Thymus (tissue), 14 donors: ENCODE data around the gene DHX15. TPM values are rescaled to one million over a fixed set of nuclear protein-coding genes. Genes with fewer than 3 reads are reported as not detected.

Experiments
- DNase-seq, 9 donors: peaks; one replicate each; pipeline ENCODE4 v3.0.0-alpha.2; 2013; ENCODE audit warnings: low spot score in 9 of 9, low read depth in 6 of 9, missing footprints in 1 of 9
- H3K27ac ChIP-seq, 2 donors: one replicate each; pipeline ENCODE4 v1.5.1; 2013; ENCODE audit warnings: control low read depth in 1 of 2, low read depth in 1 of 2, low read length in 1 of 2, mild to moderate bottlenecking in 1 of 2, moderate library complexity in 1 of 2
- H3K27me3 ChIP-seq, 2 donors: one replicate each; pipeline ENCODE4 v1.5.1; 2013; ENCODE audit warnings: low read length in 1 of 2; ENCODE audit not compliant: control insufficient read depth in 2 of 2, insufficient read depth in 1 of 2
- H3K36me3 ChIP-seq, 2 donors: one replicate each; pipeline ENCODE4 v1.5.1; 2013; ENCODE audit warnings: low read length in 1 of 2, mild to moderate bottlenecking in 1 of 2, moderate library complexity in 1 of 2; ENCODE audit not compliant: control insufficient read depth in 2 of 2, insufficient read depth in 2 of 2
- H3K4me1 ChIP-seq, 2 donors: one replicate each; pipeline ENCODE4 v1.5.1; 2013; ENCODE audit warnings: low read length in 2 of 2; ENCODE audit not compliant: control insufficient read depth in 2 of 2, insufficient read depth in 2 of 2
- H3K4me3 ChIP-seq, 2 donors: one replicate each; pipeline ENCODE4 v1.5.1; 2013; ENCODE audit warnings: low read length in 2 of 2, control low read depth in 1 of 2, mild to moderate bottlenecking in 1 of 2
- H3K9me3 ChIP-seq, 2 donors: one replicate each; pipeline ENCODE4 v1.5.1; 2013; ENCODE audit warnings: low read length in 1 of 2, mild to moderate bottlenecking in 1 of 2; ENCODE audit not compliant: control insufficient read depth in 2 of 2, insufficient read depth in 1 of 2
- WGBS: extraction: QIAGEN DNeasy Blood & Tissue Kit; methylation state at CpG from one replicate; pipeline ENCODE4 v1.1.7; 2013; 5-methylcytosine and 5-hydroxymethylcytosine counted together
- long read RNA-seq, 10 donors: transcript quantifications; one replicate each; lab custom pipeline, GENCODE V29; 2026
- polyA plus RNA-seq: library from polyadenylated mRNA; stranded (reverse); fragments of 200-250 nt; gene quantifications from one replicate; pipeline ENCODE4 v1.2.3, GENCODE V29; 2013
- total RNA-seq: library from RNA; stranded (reverse); fragments of 120-200 nt; gene quantifications from one replicate; pipeline ENCODE4 v1.2.4, GENCODE V29; 2013
- donor health status: healthy.

Gene DHX15
- total RNA-seq (177 TPM), polyA plus RNA-seq (98.3 TPM)
- long read RNA-seq, donor 1, transcript DHX15-201 (14 exons, 2,994 nt) = major isoform, 7 of 9 reads
- long read RNA-seq, donor 1, partial matches to known transcripts = 0 of 9 reads
- long read RNA-seq, donor 1, other reads (novel, unspliced or antisense) = 0 of 9 reads
- long read RNA-seq, donor 2 = 0 reads
- long read RNA-seq, donor 3, transcript DHX15-201 (14 exons, 2,994 nt) = major isoform, 44 of 165 reads
- long read RNA-seq, donor 3, transcript DHX15-208 (3 exons, 2,071 nt) = minor isoform, 8 of 165 reads
- long read RNA-seq, donor 3, transcript DHX15-209 (2 exons, 1,848 nt) = minor isoform, 14 of 165 reads
- long read RNA-seq, donor 3, transcript DHX15-204 (4 exons, 3,028 nt) = minor isoform, 12 of 165 reads
- long read RNA-seq, donor 3, partial matches to known transcripts = 86 of 165 reads
- long read RNA-seq, donor 3, other reads (novel, unspliced or antisense) = 0 of 165 reads
- long read RNA-seq, donor 4, transcript DHX15-201 (14 exons, 2,994 nt) = major isoform, 15 of 49 reads
- long read RNA-seq, donor 4, partial matches to known transcripts = 23 of 49 reads
- long read RNA-seq, donor 4, other reads (novel, unspliced or antisense) = 0 of 49 reads
- long read RNA-seq, donor 5, transcript DHX15-208 (3 exons, 2,071 nt) = minor isoform, 7 of 170 reads
- long read RNA-seq, donor 5, transcript DHX15-201 (14 exons, 2,994 nt) = major isoform, 45 of 170 reads
- long read RNA-seq, donor 5, transcript DHX15-204 (4 exons, 3,028 nt) = minor isoform, 16 of 170 reads
- long read RNA-seq, donor 5, transcript DHX15-209 (2 exons, 1,848 nt) = minor isoform, 8 of 170 reads
- long read RNA-seq, donor 5, partial matches to known transcripts = 94 of 170 reads
- long read RNA-seq, donor 5, other reads (novel, unspliced or antisense) = 0 of 170 reads
- long read RNA-seq, donor 6, transcript DHX15-208 (3 exons, 2,071 nt) = minor isoform, 7 of 60 reads
- long read RNA-seq, donor 6, transcript DHX15-201 (14 exons, 2,994 nt) = major isoform, 18 of 60 reads
- long read RNA-seq, donor 6, transcript DHX15-204 (4 exons, 3,028 nt) = minor isoform, 7 of 60 reads
- long read RNA-seq, donor 6, partial matches to known transcripts = 24 of 60 reads
- long read RNA-seq, donor 6, other reads (novel, unspliced or antisense) = 0 of 60 reads
- long read RNA-seq, donor 7, transcript DHX15-208 (3 exons, 2,071 nt) = minor isoform, 9 of 100 reads
- long read RNA-seq, donor 7, transcript DHX15-209 (2 exons, 1,848 nt) = minor isoform, 6 of 100 reads
- long read RNA-seq, donor 7, transcript DHX15-201 (14 exons, 2,994 nt) = major isoform, 49 of 100 reads
- long read RNA-seq, donor 7, partial matches to known transcripts = 32 of 100 reads
- long read RNA-seq, donor 7, other reads (novel, unspliced or antisense) = 0 of 100 reads
- long read RNA-seq, donor 8, transcript DHX15-201 (14 exons, 2,994 nt) = major isoform, 11 of 15 reads
- long read RNA-seq, donor 8, partial matches to known transcripts = 0 of 15 reads
- long read RNA-seq, donor 8, other reads (novel, unspliced or antisense) = 0 of 15 reads
- long read RNA-seq, donor 9, transcript DHX15-201 (14 exons, 2,994 nt) = major isoform, 23 of 55 reads
- long read RNA-seq, donor 9, partial matches to known transcripts = 26 of 55 reads
- long read RNA-seq, donor 9, other reads (novel, unspliced or antisense) = 0 of 55 reads
- long read RNA-seq, donor 10, transcript DHX15-201 (14 exons, 2,994 nt) = major isoform, 15 of 75 reads
- long read RNA-seq, donor 10, transcript DHX15-209 (2 exons, 1,848 nt) = minor isoform, 5 of 75 reads
- long read RNA-seq, donor 10, partial matches to known transcripts = 49 of 75 reads
- long read RNA-seq, donor 10, other reads (novel, unspliced or antisense) = 0 of 75 reads

DNA sequence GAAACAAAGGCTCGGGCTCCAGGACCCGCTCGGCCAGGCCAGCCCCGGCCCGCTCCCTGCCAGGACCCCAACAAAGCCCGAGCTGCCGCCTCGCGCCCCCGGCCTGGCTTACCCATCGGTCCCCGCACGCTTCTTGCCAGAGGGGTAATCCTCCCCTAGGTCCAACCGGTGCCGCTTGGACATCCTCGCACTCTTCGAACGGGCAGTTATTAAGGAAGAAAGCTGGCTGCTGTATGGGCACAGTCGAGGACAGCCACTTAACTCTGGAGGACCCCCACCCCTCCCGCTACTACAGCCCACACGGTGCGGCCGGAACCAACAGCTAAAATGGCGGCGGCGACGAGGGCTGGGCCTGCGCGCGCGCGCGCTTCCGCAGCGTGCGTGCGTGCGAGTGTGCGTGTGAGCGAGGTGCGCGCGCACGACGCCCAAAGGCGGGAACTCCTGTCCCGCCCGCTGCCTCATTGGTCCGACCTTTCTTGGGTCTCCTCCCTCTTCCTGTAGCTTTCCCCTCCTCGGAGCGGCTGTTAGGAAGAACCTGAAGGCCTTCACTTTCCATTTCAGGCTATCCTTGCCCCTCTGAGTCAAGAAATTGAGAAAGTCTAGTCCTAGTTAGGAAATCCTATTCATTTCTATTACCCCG lies at the start of gene DHX15:
Gene DHX15, minus strand, starts transcription at position 344 of the 640 bp plus-strand sequence. Its CDS starts 161 bp downstream, at position 183.
- H3K36me3 ChIP-seq = peaks cover 0 to 9% of the 10 kb centered on the region in 2 donors
- peak within 1 kb of the TSS; percentile 87 to 100 for H3K4me3 ChIP-seq
- under 1% methylated on average over 52 of the region's 52 CpGs for WGBS
- H3K27me3 ChIP-seq = no peaks in the 10 kb centered on the region
- peak within 1 kb of the TSS; percentile 82 to 95 for H3K27ac ChIP-seq
- H3K9me3 ChIP-seq = peaks cover 0 to 5% of the 10 kb centered on the region in 2 donors
- peak; percentile 84 to 97 (median 94) for DNase-seq
- H3K4me1 ChIP-seq = peaks cover 5 to 7% of the 10 kb centered on the region in 2 donors

DNA sequence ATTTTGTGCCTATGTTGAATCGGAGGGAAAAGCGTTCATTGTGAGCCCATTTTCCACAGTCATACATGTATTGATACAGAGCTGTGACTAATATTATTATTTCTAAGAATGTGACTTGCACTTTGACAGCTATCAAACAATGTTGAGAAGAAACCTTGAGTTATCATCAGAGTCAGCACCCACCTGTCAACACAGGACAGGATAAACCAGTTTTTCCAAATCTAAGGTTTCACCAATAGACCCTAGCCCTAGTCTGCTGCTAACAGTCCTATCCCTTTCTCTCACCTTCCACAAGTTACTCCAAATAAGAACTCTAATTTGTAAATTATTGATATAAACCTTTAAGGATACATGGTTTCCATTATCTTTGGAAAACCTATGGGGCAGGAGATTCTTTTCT lies 47.7 kb upstream of the DHX15 start:
- WGBS = 94% methylated on average over 2 of the region's 2 CpGs
- no peak overlapping the region for H3K27ac ChIP-seq
- H3K9me3 ChIP-seq = no peaks in the 10 kb centered on the region
- no peak for DNase-seq
- no peaks in the 10 kb centered on the region for H3K4me1 ChIP-seq
- H3K36me3 ChIP-seq = no peaks in the 10 kb centered on the region
- H3K27me3 ChIP-seq = no peaks in the 10 kb centered on the region
- no peak overlapping the region for H3K4me3 ChIP-seq

DNA sequence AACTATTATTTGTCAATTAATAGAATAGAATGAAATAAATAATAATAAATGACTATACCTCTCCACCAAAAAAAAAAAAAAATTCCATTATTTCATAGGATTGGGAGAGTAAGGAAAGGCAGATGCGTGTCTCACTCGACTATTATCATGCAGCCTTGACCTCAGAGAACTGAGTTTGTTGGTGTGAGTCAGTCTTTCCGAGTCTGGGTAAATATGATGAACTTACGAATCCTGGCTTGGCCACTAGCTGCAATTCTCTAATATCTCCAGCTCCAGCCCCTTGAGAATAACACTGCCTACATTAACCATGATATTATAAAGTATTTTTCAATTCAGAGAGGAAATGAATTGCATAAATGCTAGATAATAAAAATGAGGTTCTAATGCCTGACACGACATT lies 46.6 kb upstream of the DHX15 start:
- H3K4me1 ChIP-seq = no peaks in the 10 kb centered on the region
- H3K4me3 ChIP-seq = no peak overlapping the region
- H3K36me3 ChIP-seq = no peaks in the 10 kb centered on the region
- H3K27me3 ChIP-seq = no peaks in the 10 kb centered on the region
- no peak overlapping the region for H3K27ac ChIP-seq
- 79% methylated on average over 5 of the region's 5 CpGs for WGBS
- DNase-seq = no peak
- H3K9me3 ChIP-seq = no peaks in the 10 kb centered on the region

DNA sequence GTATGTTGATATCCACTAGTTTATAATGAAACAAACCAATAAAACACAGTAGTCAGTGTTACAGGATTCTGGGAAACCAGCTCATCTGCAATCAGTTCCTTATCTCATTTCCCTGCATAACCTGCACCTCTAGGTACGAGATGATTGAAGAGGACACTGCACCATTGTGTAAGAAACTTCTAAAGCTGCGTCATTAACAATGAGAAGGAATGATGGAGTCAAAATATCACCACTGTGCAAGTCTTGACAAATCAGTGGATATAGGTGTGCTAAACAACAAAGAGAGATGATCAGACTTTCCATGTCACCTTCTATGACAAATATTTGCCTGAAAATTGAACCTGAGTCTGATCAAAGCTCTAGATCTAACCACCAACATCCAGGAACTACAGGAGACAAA lies 40.7 kb upstream of the DHX15 start:
- Histone ChIP-seq H3K9me3 (no peaks in the 10 kb centered on the region), H3K27me3 (no peaks in the 10 kb centered on the region), H3K36me3 (no peaks in the 10 kb centered on the region), H3K4me3 (no peak overlapping the region), H3K27ac (no peak overlapping the region), H3K4me1 (no peaks in the 10 kb centered on the region)
- 71% methylated on average over 2 of the region's 2 CpGs for WGBS
- DNase-seq = no peak

DNA sequence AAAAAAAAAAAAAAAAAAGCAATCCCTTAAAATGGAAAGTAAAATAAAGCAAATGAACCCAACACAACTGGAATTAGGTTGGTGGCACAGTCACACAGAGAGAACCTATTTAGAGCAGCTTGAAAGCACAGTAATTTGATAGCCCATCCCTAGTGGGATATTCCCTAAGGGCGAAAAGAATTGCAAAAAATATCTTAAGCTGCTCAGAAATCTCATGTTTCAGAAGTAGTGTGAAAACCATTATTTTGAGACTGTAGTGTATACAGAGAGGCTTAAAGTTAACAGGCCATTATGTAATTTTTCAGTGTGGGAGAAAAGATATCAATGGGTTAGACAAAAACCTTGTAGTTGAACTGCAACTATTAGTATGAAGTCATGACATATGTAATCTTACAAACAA lies 40.0 kb upstream of the DHX15 start:
- H3K27me3 ChIP-seq = no peaks in the 10 kb centered on the region

DNA sequence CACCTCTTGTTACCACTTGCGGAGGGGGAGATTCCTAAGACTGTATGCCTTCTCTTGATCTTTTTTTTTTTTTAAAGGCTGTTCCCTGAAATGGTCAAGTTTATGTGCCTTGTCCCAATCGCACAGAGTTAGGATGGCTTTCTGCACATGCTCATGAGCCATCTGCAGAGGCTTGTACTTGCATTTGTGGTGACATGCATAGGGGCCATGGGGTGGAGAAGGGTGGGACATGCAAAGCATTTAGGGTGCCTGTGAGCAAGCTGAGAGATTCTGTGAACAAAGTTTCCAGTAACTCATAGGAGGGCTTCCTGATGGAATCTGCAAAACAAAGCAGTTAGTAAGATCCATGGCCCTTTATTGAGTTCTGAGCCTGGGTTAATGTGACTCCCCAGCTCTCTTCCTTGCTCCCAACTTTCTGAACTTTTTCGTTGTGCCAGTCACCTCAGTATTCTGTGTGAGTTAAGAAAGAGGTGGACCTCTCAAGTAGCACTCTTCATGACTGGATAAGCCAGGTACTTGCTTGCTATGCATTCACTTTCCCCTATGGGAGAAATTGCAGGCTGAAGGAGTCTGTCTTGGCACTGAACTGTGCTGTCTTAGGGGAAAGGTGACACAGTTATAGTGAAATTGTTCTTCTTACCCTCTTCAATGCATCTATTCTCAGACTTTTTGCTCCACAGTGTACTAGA lies 37.9 kb upstream of the DHX15 start:
- no peak for DNase-seq
- Histone ChIP-seq H3K27me3 (no peaks in the 10 kb centered on the region), H3K4me1 (no peaks in the 10 kb centered on the region), H3K4me3 (no peak overlapping the region), H3K27ac (no peak overlapping the region), H3K36me3 (no peaks in the 10 kb centered on the region), H3K9me3 (no peaks in the 10 kb centered on the region)
- WGBS = 86% methylated on average over 3 of the region's 3 CpGs

More for the DNA sequence above, 40.0 kb upstream of the DHX15 start:
- Histone ChIP-seq H3K4me3 (no peak overlapping the region), H3K36me3 (no peaks in the 10 kb centered on the region), H3K4me1 (no peaks in the 10 kb centered on the region), H3K27ac (no peak overlapping the region), H3K9me3 (no peaks in the 10 kb centered on the region)
- WGBS = 49% methylated on average over 1 of the region's 1 CpG
- no peak for DNase-seq

DNA sequence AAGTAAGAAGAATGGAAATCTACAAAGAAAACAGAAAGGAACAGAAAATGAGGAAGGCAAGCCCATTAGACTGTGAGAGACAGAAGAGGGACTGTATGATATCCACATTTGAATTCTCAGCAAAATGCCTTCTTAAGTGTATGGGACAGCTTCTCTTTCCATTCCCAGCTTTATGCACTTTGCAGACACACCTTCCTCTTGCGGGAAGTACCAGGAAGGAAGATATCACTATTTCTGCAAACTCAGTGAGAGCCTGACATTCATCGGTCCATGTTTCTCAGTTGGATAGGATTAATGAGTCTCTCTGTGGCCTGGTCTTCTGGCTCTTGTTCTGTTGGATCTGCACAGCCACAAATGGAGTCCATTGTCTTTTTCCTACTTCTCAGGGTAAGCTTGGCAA lies 31.6 kb upstream of the DHX15 start:
- no peak for DNase-seq
- H3K36me3 ChIP-seq = no peaks in the 10 kb centered on the region
- H3K9me3 ChIP-seq = no peaks in the 10 kb centered on the region
- H3K4me3 ChIP-seq = no peak overlapping the region
- H3K27me3 ChIP-seq = no peaks in the 10 kb centered on the region
- no peaks in the 10 kb centered on the region for H3K4me1 ChIP-seq
- WGBS = 96% methylated on average over 2 of the region's 2 CpGs
- H3K27ac ChIP-seq = no peak overlapping the region
